SKM-1 treated with dmso at 0.1 percent for 144 hours (cell line): ENCODE results near the gene STAG3.
"Not testable (repeated sequence)": the region's sequence is repeated elsewhere in the genome, so short reads cannot be mapped to it uniquely, and the experiment has no call there.

Experiments
- DNase-seq: peaks from one replicate; lab custom pipeline; 2025; ENCODE audit not compliant: unreplicated experiment; lab: John Stamatoyannopoulos, UW

Gene STAG3

DNA sequence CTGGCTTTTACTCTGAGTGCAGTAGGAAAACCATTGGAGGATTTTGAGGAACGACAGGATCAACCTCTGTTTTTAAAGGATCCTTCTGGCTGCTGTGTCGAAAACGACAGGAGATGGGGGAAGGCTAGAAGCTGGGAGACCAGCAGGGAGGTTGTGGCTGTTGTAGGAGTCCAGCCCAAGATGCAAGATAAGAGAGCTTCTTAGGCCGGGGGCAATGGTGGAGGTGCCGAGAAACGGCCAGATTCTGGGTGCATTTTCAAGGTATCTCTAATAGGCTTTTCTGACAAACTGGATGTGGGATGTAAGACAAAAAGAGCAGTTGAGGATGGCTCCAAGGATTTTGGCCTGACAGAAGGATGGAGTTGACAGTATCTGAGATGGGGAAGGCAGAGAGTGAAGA, 31.8 kb downstream of the STAG3 start:
- no peak for DNase-seq

GRCh38 chr7:100210805-100211204, 33.1 kb downstream of the STAG3 start:
- no peak for DNase-seq

DNA sequence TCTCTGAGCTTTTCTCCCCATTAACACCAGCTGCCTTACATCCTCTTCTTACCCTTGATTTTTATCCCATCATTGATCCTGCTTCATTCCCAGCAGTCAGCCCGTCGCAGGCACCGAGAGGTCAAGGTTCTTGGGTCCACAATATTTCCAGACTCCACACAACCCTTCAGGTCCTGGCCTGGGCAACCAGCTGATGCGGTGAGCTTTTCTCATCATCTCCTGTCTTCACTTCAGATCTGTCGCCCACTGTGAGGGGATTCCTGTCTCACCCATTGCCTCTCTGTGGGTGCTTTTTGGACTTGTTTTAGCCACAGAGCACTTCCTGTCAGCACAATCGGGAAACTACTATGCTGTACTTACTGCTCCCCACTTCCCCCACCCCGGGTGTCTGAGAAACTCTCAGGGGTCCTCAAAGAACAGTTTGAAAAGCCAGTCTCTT, 33.6 kb downstream of the STAG3 start:
- DNase-seq = no peak

DNA sequence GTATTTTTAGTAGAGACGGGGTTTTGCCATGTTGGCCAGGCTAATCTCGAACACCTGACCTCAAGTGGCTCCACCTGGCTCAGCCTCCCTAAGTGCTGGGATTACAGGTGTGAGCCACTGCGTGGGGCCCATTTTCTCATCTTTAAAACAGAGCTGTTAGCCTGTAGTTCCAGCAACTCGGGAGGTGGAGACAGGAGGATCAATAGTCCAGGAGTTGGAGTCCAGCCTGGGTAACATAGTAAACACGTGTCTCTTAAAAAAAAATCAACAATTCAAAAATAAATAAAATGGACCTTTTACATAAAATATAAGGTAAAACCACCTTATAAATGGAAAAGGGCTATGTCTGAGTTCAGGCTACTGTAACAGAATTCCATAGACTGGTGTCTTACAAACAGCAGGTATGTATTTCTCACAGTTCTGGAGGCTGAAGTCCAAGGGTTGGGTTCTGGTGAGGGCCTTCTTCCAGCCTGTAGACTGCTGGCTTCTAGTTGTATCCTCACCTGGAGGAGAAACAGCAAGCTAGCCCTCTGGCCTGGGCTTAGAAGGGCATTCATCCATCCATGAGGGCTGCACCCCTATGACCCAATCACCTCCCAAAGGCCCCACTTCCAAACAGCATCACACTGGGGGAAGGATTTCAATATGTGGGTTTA, 35.0 kb downstream of the STAG3 start:
- no peak for DNase-seq

DNA sequence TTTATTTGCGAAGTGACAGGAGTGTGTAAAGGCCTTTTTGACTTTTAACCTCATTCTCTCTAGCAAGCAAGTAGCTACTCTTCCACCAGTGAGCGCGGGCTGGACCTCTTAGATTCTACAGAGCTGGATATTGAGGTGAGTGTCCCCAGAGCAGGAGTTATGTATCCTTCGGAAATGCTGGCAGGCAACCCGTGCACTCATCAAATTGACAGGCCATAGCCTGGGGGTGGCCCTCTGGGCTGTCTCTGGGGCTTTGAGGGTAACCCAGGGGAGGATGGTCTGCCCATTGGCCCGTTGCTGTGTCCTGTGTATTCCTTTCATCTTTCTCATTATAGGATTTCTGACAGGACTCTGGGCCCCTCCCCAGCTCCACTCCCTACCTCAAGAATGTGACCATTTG, 36.0 kb downstream of the STAG3 start:
- DNase-seq = no peak

DNA sequence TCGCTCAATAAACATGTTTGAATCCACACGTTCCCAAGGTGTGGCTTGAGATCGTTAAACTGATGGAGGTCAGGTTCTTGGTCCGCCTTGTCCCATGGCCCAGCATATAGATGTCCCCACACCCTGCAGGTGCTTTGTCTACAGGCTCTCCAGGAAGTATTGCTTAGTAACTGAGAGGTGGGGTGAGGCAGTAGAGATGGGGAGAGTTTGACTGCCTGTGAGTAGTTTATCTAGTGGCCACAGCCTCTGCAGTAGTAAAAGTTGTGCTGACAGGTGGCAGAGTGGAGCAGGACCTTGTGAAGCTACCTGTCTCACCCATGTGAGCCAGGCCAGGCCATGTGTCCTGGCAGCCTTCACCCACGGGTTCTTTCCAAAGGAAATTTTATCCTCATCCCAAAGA, 36.6 kb downstream of the STAG3 start:
- not testable (repeated sequence) for DNase-seq

DNA sequence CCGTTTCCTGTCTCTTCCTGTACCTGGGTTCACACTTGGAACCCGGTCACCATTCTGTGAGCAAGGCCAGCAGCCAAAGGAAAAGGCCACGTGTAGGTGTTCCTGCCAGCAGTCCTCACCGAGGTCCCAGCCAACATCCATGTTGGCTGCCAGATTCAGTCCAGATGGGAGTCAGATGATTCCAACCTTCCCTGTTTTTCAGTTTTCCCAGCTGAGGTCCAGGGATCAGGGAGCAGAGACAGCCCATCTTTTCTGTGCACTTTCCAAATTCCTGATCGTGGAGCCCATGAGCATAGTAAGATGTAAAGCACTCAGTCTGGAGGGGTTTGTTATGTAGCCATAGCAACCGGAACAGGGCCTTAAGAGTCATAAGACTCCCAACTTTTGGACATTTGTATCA, 38.2 kb downstream of the STAG3 start:
- DNase-seq = no peak

GRCh38 chr7:100217934-100218333, 40.2 kb downstream of the STAG3 start:
- not testable (repeated sequence) for DNase-seq

DNA sequence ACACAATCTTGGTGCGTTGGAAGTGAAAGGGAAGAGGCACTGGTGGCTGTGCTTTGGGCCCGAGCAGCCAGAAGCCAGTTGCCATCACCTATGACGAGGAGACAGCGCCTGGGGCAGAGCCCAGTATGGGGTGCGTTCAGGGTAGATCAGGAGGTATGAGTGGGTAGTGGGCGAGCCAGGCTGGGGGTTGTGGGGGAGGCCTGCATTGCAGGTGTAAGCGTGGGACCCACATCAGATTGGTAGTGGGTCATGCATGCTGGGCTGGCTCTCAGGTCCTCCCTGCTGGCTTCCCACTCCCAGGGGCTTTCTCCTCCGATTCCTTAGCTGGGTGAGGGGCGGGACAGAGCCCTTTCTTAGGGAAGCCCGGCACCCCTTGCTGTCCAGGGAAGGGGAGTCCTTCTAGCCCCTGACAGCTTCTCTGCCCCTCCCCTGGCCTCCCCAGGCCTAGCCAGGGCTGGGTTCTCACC, 41.6 kb downstream of the STAG3 start:
- DNase-seq = no peak

DNA sequence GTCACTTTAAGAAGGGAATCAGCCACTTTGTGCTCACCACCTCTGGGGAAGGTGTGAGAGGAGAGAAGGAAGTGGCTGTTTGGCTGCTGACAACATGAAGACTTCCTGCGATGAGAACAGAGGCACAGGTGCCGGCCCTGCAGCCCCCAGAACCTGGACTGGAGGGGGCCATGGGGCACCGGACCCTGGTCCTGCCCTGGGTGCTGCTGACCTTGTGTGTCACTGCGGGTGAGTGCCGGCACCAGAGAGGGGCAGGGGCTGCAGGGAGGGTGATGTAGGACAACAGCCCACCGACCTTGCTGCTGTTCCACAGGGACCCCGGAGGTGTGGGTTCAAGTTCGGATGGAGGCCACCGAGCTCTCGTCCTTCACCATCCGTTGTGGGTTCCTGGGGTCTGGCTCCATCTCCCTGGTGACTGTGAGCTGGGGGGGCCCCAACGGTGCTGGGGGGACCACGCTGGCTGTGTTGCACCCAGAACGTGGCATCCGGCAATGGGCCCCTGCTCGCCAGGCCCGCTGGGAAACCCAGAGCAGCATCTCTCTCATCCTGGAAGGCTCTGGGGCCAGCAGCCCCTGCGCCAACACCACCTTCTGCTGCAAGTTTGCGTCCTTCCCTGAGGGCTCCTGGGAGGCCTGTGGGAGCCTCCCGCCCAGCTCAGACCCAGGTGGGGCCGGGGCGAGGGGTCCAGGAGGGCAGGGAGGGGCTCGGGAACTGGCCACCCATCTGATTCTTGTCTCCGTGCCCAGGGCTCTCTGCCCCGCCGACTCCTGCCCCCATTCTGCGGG, 42.3 kb downstream of the STAG3 start, which contains the start of gene PVRIG:
TSS of gene PVRIG (plus strand) at position 149 of the 785 bp plus-strand sequence. CDS start at position 171, 22 bp downstream.
- not testable (repeated sequence) for DNase-seq

DNA sequence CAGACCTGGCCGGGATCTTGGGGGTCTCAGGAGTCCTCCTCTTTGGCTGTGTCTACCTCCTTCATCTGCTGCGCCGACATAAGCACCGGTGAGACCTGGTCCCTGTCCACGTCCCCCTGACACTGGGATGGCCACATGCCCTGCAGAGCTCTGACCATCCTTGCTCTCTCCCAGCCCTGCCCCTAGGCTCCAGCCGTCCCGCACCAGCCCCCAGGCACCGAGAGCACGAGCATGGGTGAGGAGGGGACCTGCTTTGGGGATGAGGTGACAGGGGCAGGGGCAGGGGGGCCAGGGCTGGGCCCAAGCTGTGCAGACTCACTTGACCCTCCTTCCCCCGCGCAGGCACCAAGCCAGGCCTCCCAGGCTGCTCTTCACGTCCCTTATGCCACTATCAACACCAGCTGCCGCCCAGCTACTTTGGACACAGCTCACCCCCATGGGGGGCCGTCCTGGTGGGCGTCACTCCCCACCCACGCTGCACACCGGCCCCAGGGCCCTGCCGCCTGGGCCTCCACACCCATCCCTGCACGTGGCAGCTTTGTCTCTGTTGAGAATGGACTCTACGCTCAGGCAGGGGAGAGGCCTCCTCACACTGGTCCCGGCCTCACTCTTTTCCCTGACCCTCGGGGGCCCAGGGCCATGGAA, 43.0 kb downstream of the STAG3 start:
- no peak for DNase-seq

DNA sequence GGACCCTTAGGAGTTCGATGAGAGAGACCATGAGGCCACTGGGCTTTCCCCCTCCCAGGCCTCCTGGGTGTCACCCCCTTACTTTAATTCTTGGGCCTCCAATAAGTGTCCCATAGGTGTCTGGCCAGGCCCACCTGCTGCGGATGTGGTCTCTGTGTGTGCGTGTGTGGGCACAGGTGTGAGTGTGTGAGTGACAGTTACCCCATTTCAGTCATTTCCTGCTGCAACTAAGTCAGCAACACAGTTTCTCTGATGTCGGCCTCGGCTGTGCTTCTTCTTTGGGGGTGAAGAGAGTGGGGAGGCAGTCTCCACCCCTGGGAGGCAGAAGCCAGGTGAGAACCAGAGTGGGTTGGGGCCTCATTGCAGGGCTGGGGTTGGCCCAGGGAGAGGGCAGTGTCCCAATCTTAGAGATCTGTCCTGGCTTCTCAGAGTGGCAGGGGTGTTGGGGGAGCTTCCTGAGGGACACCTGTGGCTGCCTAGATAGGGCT, 43.6 kb downstream of the STAG3 start:
- no peak for DNase-seq

GRCh38 chr7:100221767-100222444, 44.2 kb downstream of the STAG3 start:
- DNase-seq = no peak

DNA sequence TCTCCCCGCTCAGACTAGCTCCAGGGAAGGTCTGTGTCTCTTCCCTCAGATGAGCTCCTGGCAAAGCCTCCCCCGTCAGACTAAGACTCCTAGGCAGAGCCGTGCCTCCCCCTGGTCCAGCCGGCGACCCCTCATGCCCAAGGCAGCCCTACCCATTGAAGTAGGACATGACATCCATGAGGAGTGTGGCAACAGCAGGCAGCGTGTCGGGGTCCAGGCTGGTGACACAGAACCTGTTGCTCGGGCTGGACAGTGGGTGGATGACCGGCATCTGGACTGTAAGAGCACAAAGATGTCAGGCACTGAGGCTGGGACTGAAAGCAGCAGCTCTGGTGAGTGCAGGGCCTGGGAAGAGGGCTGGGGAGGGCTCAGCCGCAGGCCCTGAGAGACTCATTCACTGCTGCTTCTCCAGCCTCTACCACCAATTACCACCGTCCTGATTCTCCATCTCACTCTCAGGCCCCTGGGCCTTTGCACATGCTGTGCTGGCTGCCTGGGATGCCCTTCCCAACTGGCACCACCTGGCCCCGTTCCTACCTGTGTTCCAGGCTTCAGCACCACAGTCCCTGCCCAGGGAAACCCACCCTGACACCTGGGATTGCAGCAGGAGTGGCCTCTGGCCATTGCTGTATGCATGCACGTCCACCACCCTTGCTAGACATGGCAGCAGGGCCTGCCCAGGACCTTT, 44.9 kb downstream of the STAG3 start:
- DNase-seq = no peak

DNA sequence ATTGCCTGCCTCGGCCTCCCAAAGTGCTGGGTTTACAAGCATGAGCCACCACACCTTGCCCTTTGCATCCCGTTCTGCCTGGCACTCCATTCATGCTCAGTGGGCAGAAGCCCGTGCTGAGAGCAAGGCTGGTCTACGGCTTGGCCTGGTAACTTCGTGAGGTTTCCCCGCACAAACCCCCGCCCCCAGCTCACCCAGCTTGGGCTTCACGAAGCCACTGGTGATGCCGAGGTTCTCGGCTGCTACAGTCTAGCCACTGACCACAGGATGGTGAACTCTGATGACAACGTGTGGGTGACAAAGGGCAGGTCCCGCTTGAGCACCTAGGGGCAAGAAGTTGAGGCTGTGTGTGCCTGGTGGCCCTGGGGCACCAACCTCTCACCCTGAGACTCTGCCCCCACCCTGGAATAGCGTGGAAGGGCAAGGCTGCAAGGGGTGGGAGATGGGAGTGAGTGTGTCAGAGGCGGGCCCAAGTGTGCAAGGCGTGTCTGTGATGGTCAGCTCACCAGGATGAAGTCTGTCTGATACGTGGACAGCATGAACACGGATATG, 45.7 kb downstream of the STAG3 start:
- not testable (repeated sequence) for DNase-seq

GRCh38 chr7:100224891-100225290, 47.2 kb downstream of the STAG3 start:
- DNase-seq = not testable (repeated sequence)

DNA sequence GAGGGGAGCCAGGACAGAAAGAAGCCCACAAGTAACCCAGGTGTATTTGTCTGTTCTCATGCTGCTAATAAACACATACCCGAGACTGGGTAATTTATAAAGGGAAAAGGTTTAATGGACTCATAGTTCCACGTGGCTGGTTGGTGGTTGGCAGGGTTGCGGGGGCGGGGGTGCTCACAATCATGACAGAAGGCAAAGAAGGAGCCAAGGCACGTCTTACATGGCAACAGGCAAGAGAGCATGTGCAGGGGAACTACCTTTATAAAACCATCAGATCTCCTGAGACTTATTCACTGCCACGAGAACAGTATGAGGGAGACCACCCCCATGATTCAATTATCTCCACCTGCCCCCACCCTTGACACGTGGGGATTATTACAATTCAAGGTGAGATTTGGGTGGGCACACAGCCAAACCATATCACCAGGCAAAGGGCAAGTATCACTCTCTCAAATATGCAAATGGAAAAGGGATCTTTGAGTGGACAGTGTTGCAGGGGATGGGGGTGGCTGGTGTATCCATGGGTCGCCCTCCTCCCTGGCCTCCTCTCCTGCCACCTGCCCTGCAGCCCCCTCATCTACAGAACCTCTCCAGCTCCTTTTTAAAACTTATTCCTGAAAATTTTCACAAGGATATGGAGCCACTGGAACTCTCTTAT, 57.1 kb downstream of the STAG3 start:
- not testable (repeated sequence) for DNase-seq

DNA sequence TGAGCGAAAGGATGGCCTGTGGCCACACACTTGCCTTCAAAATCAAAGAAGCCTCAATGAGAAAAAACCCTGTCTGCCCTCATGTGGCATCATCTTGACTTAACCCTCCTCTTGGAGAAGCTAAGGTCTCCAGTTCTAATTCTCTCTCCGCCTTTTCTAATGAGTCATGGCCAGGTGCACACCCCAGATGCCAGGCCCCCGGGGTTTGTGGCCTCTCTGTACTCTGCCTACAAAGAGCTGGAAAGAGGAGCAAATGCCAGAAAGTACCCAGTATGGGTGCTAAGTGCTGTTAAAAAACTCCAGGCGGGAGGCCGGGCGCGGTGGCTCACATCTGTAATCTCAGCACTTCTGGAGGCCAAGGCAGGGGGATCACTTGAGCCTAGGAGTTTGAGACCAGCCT, 62.3 kb downstream of the STAG3 start:
- not testable (repeated sequence) for DNase-seq

DNA sequence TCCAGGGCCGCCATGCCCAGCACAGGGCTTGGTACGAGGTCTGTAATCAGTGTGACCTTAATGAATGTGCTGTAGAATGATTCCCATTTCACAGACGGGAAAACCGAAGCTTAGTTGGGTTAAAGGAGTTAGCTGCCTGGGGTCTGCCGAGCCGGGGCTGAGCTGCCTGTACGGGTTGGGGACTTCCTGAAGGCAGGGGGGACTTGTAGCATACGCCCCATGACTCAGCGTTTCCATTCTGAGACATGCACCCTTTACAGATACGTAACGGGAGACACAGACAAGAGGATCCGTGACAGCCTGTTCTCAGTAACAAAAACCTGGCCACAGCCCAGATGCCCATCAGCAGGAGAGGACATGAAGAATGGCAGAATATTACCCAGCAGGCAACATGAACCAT, 65.7 kb downstream of the STAG3 start:
- not testable (repeated sequence) for DNase-seq
